Right renal cortex interstitium (tissue), 3 donors: Measurements from ENCODE around the gene NELFB. TPM values are rescaled to one million over a fixed set of nuclear protein-coding genes. Genes with fewer than 3 reads are reported as not detected.

ENCODE experiments used
- DNase-seq, 3 donors: peaks; one replicate each; pipeline ENCODE4 v3.0.0-alpha.2; 2013; ENCODE audit warnings: low read depth in 3 of 3, low spot score in 2 of 3
- polyA plus RNA-seq, 3 donors: library from polyadenylated mRNA; unstranded; fragments of 120-200 nt; gene quantifications; one replicate each; pipeline ENCODE4 v1.2.1, GENCODE V29; 2013; ENCODE audit not compliant: insufficient read length in 3 of 3

NELFB gene
- polyA plus RNA-seq, 3 donors, result 45.5 to 54.0 (median 51.3) TPM

DNA sequence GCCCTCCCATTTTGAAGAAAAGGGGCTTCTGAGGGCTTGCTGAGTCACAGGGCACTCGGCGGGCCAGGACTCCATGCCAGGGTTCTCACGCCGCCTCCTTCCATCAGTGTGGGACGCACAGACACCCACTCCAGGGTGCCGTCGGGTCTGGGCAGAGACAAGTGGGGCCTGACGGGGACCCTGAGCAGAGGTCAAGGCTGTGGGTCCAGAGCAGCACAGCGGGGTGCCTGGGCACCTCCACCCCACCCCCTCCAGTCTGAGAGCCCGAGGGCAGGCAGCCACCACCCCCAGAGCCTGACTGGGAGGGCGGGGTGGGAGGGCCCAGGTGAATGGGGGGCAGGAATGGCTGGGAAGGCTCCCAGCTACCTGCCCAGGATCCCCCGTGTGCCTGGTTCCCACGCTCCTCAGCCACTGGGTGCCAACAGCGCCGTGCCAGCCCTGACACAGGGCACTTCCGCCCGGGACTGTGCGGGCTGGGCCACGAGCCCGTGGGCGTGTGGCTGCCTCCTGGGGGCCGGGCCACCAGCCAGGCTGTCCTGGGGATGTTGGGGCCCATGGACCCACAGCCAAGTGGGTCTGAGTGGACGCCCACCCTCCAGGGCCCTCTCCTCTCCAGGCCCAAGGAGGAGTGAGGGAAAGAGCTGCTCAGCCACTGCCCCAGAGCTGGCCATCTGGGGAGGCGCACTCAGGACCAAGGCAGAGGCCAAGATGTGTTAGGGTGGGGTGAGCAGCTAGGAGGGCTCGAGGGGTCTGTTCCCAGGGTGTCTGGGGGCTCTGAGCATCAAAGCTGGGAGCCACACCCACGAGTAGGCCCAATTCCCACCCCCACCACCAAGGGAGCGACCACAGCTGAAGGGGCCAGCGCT, 57.1 kb downstream of the NELFB start:
- no peak for DNase-seq

DNA sequence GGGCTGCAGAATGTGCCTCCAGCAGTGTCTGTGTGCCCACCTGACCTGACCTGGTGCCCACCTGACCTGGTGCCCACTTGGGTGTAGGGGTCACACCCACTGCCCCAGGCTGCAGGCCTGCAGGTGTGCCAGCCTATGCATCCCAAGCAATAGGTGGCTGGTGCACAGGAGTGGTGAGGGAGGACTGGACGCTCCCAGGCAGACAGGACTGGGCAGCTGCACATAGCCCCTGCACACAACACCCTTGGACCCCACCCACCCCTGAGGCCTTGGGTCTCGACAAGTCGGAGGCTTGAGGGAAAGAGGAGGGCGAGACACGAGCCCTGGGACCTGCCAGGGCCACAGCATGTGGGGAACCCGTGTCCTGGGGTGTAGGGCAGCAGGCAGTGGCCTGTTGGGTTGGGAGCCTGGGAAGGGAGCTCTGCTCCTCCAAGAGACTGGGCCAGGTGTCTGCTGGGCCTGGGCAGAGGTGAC, 57.8 kb downstream of the NELFB start:
- no peak for DNase-seq

DNA sequence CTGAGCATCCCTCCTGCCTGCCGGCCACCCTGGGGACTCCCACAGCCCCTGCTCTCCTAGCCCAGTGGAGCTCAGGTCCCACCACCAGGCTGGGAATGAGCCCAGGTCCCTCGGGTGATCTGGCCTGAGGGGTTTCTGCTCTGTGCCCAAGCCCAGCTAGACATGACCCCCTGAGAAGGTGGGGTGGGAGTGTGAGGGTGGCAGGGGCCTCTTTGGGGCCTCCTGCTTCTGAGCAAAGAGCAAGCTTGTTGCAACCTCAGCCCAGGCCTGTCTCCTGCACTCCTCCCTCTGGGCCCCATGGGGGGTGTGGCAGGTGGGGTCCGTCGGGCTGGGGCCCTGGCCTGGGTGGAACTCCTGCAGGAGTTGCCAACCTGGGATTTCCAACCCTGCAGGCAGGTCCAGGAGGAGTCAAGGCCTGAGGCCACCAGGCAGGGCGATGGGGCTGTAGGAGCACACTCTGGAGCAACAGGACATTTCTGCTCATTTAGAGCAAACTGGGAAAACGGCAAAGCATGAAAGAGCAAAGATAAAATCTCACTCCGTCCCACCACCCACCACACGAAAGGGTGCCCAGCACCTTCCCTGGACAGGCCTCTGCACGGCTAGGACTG, 58.3 kb downstream of the NELFB start:
- DNase-seq, result no peak

DNA sequence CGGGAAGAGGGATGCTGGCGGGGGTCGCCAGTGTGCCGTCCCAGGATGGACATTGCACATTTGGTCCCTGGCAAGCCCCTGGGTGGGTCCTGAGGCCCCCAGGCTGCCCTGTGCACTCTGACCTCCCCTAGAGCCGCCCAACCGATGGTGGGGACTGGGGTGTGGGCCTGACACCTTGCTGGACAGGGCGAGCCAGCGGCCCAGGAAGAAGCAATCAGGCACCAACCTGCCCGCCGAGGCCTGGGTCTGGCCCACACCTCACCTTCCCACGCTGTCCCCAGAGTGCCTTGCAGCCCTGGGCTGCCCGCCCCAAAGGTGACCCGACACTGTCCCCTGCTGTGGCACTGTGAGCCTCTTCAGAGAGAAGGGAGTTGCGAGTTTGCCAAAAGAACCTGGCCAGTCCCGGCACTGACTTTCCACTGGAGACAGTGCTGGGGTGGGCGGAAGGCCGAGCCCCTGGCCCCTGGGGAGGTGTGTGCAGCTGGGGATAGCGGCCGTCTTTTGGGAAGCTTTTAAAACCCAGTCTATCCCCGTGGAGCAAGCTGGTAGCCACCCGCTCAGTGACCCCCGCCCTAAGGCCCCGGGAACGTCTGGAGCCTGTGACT, 58.9 kb downstream of the NELFB start:
- DNase-seq, result no peak

DNA sequence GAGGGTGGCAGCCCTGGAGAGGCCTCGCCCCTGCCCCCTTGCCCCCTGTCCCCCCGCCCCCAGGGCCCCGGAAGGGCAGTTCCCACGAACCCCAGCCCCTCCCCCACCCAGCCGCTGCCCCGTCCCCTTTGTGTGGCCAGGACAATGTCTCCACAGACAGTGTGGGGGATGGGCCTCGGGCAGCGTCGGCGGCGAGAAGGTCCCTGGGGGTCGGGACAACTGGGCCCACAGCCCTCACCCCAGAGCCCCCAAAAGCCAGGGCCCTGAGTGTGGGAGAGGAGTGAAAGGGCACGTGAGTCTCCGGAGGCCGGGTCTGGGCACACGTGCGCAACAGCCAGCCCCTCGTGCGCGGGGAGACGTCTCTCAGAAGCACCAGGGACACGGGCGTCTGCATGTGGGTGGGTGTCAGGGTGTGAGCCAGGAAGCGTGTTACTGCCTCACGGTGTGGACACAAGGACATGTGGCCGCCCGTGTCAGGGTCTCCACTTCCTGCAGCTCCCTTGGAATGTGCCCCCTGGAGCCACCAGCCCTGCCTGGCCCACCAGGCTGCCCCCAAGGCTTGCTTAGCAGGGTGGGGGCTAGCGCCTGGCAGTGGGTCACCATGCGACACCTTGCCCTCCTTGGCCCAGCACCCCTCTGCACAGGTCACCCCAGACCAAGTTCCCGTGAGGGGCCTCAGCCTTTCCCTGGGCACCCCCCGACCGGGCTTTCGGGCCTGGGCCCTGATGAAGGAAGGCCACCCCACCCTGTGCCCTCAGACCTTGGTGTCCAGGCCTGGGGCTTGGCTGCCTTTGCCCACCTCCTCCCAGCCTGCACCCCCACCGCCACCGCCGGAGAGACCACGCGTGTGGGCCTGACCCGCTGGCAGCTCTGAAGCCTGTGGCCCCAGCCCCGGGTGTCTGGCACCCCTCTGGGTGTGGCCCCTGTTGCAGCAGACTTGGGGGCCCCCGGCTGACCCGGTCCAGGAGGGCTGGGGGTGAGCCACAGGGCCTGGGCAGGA, 59.7 kb downstream of the NELFB start:
- no peak for DNase-seq

DNA sequence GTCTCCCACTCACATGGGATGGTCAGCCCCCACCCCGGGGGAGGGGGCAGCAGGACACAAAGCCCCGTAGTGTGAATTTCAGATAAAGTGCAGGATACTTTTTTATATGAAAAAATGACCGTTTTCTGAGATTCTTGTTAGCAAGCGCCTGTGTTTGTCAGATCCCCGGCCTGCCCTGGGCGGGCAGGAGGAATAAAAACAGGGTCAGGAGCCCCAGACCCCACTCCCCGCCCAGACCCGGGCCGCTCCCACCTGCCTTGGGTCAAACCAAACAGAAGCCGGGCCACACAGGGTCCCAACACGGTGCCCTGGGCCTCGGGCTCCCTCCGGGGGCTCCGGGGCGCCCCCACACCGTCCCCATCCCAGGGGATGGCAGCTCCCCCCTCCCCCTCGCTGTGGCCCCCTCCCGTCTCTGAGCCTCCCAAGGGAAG, 60.5 kb downstream of the NELFB start:
- no peak for DNase-seq

DNA sequence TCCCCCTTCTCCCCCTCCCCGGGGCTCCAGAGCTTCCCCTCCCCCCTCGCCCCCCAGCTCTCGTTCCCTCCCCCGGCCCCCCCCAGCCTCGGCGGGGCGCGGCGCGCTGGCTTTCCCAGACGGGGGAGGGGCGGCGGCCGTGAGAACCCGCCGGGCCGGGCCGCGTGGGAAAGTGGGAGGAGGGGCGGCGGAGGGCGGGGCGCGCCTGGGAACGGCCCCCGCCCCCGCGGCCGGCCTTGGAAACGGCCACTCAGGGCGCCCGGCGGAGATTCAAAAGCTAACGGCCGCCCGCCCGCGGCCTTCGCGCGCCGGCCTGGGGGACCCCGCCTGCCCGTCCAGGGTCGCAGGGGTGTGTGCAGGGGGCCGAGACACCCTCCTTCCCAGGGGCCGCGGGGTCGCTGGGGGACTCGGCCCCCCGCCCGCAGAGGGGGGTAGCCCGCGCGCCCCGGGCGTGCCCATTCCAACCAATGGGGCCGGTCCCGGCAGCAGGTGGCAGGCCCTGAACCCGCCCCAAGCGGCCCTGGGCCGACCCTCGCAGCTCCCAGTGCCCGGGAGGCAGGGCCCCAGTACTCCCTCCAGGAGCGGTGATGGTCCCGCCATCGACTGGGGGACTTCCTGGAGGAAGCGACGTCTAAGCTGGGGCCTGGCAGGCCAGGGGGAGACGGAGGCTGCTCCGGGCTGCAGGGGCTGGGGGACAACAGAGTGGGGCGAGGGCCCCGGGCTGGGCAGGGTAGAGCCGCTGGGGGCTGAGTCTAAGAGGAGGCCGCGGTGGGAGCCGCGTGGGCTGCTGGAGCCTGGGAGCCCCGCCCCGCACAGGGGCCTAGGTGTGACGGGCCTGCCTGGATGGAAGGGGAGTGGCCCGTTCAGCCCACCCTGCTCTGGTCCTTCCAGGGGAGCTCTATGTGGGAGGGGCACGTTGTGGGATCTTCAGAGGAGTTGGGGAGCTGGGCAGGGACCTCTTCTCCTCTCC, 61.2 kb downstream of the NELFB start:
- no peak for DNase-seq

DNA sequence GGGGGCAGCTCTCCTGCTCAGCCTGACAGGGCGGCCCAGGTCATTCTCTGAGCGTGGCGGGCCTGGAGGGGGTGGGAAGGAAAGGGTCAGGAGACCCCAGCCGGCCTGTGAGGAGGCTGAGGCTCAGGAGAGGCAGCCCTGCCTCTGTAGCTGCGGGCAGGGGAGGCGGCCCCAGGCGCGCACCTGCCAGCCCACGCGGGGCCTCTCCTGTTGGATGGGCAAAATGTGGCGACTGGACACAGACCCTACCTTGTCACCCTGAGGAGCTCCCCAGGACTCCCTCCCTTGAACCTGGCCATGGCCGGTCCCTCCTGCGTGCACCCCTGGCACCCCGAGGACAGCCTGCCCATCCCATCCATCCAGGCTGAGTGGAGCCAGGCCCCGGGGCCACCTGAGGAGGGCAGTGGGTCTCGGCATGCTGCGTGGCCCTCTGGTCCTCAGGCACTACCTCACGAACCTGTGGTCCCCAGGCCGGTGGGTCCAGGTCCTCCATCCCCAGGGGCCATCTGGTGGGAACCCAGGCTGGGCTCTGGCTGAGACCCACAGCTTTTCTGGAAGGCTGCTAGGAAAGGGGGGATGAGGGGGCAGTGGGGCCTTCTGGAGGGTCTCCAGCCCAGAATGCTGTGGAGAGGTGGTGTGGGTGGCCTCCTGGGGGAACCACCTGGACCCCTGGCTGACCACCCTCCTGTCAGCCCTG, 62.0 kb downstream of the NELFB start:
- no peak for DNase-seq

DNA sequence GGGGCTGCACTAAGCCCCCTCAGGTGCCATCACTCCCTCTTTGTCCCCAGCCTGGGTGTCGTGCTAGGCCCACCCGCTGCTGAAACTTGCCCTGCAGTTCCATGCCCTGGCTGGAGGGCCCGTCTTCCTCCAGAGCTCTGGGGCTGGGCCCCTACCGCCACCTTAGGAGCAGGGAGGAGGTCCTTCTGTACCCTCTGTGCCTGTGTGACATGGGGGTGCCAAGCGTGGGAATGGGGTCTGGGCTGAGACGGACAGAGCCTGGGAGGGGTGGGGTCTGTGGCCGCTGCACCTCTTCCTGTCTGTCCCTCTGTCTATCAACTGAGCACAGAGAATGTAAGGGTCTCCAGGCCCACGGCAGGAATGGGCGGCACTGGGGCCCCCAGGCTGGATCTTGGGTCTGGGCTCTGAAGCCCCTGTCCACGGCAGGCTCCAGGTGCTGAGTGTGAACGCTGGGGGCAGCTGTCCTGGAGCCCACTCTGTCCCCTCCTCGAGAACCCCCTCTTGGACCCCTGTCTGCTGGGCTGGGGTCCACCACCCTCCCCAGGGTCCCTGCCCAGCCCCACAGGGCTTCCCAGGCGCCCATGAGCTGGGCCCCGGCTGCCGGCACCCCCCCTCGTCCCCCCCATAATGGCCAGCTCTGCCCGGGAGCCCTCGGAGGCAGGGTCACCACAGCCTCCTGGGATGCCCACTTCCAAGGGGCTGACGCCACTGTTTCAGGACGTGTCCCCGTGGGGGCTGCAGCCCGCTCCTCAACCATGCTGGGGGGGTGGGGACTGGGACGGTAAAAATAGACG, 62.8 kb downstream of the NELFB start:
- no peak for DNase-seq

DNA sequence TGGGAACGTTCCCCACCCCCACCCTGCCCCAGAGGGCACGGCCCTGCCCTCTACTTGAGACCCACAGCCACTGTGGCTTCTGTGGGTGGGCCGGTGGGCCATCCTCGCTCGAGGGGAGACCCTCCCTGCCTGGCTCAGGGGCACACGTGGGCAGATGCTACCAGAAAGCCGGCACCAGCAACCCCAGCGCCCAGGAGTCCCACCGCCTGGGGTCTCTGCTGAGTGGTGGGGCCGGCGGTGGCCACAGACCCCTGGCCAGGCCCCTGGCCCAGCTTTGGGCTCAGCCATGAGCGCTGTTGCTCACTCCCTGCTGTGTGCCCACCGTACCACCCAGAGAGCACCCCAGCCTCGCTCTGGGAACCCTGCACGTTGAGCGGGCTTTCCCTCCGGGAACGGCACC, 63.5 kb downstream of the NELFB start:
- no peak for DNase-seq

DNA sequence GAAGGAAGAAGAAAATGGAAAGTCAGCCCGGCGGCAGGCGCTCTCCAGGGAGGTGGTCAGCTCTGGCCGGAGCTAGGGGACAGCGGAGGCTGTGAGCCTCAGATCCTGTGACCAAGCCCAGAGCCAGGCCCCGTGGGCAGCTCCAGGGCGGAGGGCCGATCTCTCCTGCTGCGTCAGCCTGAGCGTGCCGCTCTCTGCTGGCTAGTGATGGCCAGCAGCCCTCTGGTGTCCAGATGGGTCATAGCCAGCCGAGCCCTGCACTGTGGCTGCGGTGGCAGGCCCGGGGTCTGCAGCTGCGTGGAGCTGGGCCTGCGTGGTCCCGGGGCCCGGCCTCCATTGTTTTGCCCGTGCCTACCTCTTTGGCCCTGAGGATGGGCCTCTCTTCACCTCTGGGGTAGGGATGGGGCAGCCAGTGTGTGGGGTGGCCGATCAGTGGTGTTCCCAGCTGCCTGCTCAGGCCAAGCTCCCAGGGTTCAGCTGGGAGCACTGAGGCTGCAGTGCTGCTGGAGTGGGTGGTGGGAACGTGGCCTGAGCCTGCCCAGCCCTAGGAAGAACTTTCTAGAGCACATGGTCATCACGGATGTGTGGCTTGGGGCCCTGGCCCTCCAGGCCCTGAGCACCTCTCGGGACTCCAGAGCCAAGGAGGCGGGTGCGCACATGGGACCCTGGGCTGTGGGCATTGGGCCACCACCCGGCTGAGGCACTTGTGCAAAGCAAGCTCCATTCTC, 64.0 kb downstream of the NELFB start:
- no peak for DNase-seq

DNA sequence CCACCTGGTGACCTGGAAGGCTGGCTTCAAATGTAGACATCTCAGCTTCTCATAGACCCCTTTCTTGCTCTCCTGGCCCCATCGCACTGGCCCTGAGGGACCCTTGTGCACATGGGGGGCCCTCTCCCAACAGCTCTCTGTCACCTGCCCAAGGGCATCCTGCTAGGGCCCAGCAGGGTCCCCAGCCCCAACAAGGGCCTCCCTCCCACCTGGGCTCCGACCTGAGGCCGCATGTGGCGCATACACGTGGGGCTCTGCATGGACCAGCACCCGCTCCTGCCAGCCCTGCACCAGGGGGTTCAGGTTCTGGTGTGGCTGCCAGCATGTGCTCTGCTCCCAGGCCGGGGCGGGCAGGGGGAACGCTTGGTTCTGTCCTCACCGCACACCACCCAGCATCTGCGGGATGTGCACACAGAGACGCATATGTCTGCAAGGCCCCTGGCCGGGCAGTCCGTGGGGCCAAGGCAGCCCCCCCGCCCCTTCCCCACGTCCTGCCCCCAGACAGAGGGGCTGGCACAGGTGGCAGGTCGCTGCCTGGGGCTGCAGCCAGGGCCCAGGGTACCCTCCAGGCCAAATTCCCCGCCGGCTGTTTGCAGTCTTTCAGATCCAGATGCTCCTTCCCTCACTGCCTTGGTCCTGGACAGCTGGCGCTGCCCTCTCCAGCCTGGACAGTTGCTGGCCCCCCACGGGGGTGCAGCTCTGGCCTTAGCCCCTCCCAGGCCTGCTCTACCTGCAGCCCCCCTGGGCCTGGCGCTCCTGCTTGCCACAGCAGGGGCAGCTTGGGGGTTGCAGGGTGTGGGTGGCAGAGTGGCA, 64.8 kb downstream of the NELFB start:
- no peak for DNase-seq

DNA sequence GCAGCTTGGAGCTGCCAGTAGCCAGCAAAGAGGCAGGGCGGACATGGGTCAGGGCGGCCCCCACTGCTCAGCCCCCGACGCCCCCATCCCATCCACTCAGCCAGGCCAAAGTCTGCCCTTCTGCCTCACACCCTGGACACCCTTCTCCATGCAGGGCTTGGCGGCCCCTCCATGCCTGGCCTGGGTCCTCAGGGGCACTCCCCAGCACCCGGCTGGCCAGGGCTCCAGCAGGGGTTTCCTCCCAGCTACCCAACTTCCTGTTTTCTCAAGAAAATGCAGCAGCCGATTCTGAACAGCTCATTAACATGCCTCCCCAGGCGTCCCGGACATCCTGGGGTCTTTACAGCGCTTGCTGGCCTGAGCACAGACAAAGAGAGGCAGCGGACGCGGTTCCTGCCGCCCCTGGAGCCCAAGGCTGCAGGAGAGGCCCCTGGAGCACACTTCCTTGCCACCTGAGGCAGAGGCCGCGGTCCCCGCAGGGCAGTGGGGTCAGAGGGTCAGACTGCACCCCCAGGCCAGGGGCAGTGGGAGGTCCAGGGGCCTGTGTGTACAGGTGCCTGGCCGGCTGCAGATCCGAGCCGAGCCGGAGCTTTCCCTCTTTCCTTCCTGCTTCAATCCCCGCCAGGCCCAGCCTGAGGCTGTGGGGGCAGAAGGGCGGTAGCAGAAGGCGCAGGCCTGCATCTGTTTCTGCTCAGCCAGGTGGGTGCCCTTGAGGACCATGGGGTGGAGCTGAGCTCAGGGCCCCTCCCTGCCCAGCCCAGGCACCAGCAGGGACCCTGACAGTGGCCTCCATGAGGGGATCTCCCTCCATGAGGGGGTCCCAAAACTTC, 65.6 kb downstream of the NELFB start:
- no peak for DNase-seq

DNA sequence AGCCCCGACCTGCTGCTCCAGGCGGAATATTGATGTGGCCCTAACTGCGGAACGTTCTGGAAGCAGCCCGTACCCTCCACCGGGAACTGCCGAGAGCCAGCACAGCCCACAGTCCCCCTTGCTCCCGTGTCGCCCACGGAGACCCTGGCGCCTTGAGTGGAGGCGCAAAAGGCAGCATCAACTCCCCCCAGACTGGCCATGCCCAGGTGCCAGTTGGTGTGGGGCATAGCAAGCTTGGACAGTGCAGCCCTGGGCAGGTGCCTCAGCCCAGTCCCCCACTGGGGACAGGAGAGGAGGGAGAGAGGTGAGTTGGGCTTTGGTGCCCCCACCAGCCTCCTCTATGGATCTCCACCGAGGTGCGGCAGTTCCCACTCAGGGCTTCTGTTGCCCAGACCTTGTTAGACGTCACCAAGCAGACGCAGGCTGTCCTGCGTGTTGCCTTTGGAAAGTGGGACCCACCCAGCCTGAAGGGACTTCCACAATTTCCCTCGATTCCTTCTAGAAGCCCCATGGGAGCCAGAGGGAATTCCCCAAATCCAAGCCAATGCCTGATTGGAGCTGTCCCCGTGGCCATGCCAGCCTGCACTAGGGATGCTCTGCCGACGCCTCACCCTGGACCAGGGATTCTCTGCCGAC, 66.7 kb downstream of the NELFB start:
- DNase-seq, result no peak
